Parathyroid adenoma (tissue), 2 donors: ENCODE measurements around the gene ZNF644.

Experiments used
- H2AFZ ChIP-seq: fragments of 300-600 bp; sonication (generic); one replicate; pipeline ENCODE4 v1.7.0; 2017; ENCODE audit warnings: antibody characterized with exemption, mild to moderate bottlenecking
- H3K27ac ChIP-seq: fragments of 300-600 bp; sonication (generic); one replicate; pipeline ENCODE4 v1.7.0; 2017
- H3K27me3 ChIP-seq: fragments of 300-600 bp; sonication (generic); one replicate; pipeline ENCODE4 v1.7.0; 2017; ENCODE audit warnings: low read length; ENCODE audit not compliant: control insufficient read depth, insufficient read depth
- H3K36me3 ChIP-seq: fragments of 300-600 bp; sonication (generic); one replicate; pipeline ENCODE4 v1.7.0; 2017; ENCODE audit warnings: low read length; ENCODE audit not compliant: control insufficient read depth, insufficient read depth
- H3K4me1 ChIP-seq: fragments of 300-600 bp; sonication (generic); one replicate; pipeline ENCODE4 v1.7.0; 2017; ENCODE audit warnings: control low read depth
- H3K4me2 ChIP-seq: fragments of 300-600 bp; sonication (generic); one replicate; pipeline ENCODE4 v1.7.0; 2017; ENCODE audit warnings: low read length
- H3K4me3 ChIP-seq: fragments of 300-600 bp; sonication (generic); one replicate; pipeline ENCODE4 v1.7.0; 2017; ENCODE audit warnings: low read depth, low read length
- H3K79me2 ChIP-seq: fragments of 300-600 bp; sonication (generic); one replicate; pipeline ENCODE4 v1.7.0; 2017; ENCODE audit warnings: control low read depth
- H3K9ac ChIP-seq: fragments of 300-600 bp; sonication (generic); one replicate; pipeline ENCODE4 v1.7.0; 2017; ENCODE audit warnings: mild to moderate bottlenecking
- H3K9me3 ChIP-seq: fragments of 300-600 bp; sonication (generic); one replicate; pipeline ENCODE4 v1.7.0; 2017; ENCODE audit warnings: low read length; ENCODE audit not compliant: control insufficient read depth
- CTCF ChIP-seq: fragments of 300-600 bp; sonication (generic); IDR thresholded peaks from one replicate; pipeline ENCODE4 v1.7.0; 2017; ENCODE audit warnings: antibody characterized with exemption, mild to moderate bottlenecking
- donor health status: primary hyperparathyroidism.

Gene ZNF644

DNA sequence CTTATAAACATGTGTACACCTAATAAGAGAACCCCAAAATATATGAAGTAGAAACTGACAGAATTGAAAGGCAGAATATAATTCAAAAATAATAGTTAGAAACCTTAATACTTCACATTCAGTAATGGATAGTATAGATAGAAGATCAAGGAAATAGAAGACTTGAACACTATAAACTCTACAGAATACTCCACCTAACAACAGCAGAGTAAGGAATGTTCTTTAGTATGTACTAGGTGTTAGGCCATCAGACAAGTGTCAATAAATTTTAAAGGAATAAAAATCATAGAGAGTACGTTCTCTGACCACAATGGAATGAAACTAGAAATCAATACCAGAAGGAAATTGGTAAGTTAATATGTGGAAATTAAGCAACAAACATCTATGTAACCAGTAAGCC is 16.6 kb downstream of the ZNF644 start:
- Histone ChIP-seq H3K4me2 (no peak overlapping the region), H3K27me3 (no peaks in the 10 kb centered on the region), H3K36me3 (no peaks in the 10 kb centered on the region), H2AFZ (no peak overlapping the region), H3K9ac (no peak overlapping the region), H3K4me3 (no peak overlapping the region), H3K79me2 (peaks cover 31% of the 10 kb centered on the region), H3K27ac (no peak overlapping the region), H3K9me3 (no peaks in the 10 kb centered on the region), H3K4me1 (peaks cover 6% of the 10 kb centered on the region)
- no peak for TF ChIP-seq CTCF

DNA sequence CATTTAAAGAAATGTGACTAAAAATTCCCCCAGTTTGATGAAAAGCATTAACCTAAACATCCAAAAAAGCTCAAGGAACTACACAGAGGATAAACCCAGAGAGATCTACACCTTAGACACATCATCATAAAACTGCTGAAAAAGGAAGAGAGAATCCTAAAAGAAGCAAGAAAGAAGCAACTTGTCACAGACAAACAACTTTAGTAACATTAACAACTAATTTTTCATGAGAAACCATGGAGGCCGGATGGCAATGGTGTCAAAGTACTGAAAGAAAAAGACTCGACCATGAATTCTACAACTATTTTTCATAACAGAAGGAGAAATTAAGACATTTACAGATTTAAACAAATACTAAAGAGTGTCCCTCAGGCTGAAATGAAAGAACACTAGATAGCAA is 17.7 kb downstream of the ZNF644 start:
- no peak overlapping the region for H3K4me2 ChIP-seq
- peaks cover 34% of the 10 kb centered on the region for H3K79me2 ChIP-seq
- no peak for TF ChIP-seq CTCF
- no peaks in the 10 kb centered on the region for H3K9me3 ChIP-seq
- no peaks in the 10 kb centered on the region for H3K27me3 ChIP-seq
- H3K36me3 ChIP-seq: no peaks in the 10 kb centered on the region
- H2AFZ ChIP-seq: no peak overlapping the region
- no peak overlapping the region for H3K9ac ChIP-seq
- no peak overlapping the region for H3K4me3 ChIP-seq
- peaks cover 6% of the 10 kb centered on the region for H3K4me1 ChIP-seq
- no peak overlapping the region for H3K27ac ChIP-seq

DNA sequence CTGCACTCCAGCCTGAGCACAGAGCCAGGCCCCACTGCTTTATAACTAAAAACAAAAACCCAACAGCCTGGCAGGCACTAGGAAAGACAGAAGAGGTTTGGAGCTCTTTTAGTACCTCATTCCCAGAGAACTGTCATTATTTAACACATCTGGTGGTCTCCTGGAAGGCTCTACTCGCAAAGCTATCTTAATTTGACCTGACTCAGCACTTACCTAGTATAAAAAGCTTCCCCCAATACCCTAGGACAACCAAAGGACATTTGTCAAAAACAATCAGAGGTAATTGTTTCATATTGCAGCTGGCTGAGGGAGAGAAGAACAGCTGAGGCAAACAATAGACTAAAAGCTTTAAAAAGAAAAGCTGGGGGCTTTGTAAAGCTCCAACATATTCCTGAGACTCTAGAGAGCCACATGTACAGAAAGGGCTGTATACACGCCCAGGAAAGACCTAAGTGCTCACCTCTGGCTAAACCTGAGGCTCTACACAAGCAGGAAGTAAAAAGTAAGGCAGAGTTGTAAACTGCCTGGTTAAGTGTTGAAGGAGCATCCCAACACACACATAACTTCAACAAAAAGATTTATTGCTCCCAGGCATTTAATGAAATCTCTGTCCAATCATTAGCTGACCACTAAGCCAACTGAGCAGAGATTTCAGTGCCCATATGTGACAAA is 25.0 kb downstream of the ZNF644 start:
- no peak for TF ChIP-seq CTCF
- H3K4me1 ChIP-seq: no peaks in the 10 kb centered on the region
- H3K4me3 ChIP-seq: no peak overlapping the region
- H3K79me2 ChIP-seq: peaks cover 43% of the 10 kb centered on the region
- H3K36me3 ChIP-seq: no peaks in the 10 kb centered on the region
- H3K27ac ChIP-seq: no peak overlapping the region
- H3K9me3 ChIP-seq: no peaks in the 10 kb centered on the region
- no peak overlapping the region for H2AFZ ChIP-seq
- no peak overlapping the region for H3K9ac ChIP-seq
- no peaks in the 10 kb centered on the region for H3K27me3 ChIP-seq
- H3K4me2 ChIP-seq: no peak overlapping the region

DNA sequence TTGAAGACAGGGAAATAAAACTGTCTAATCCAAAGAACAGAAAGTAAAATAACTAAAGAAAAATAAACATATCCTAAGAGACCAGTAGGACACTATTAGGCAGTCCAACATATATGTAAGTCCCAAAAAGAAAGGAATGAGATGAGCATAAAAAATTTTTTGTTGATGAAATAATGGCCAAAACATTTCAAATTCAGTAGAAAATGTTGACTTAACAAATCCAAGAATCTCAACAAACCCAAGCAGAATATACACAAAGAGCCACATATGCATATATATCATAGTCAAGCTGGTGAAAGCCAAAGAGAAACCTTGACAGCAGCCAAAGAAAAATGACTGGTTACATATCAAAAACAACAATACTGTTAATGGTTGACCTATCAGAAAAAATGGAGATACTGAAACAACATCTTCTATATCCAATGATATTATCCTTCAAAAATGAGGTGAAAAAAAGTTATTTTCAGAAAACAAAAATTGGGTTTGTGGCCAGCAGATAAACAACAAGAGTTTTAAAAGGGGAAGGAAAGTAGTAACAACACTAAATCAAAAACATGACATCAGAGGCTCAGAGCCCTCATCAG is 26.4 kb downstream of the ZNF644 start:
- H3K4me1 ChIP-seq: no peaks in the 10 kb centered on the region
- TF ChIP-seq CTCF: no peak
- no peak overlapping the region for H3K9ac ChIP-seq
- no peak overlapping the region for H2AFZ ChIP-seq
- H3K36me3 ChIP-seq: no peaks in the 10 kb centered on the region
- no peak overlapping the region for H3K27ac ChIP-seq
- H3K4me2 ChIP-seq: no peak overlapping the region
- H3K79me2 ChIP-seq: peaks cover 45% of the 10 kb centered on the region
- no peak overlapping the region for H3K4me3 ChIP-seq
- H3K27me3 ChIP-seq: no peaks in the 10 kb centered on the region
- no peaks in the 10 kb centered on the region for H3K9me3 ChIP-seq

GRCh38 chr1:90994461-90994860 is 27.4 kb downstream of the ZNF644 start:
- no peaks in the 10 kb centered on the region for H3K9me3 ChIP-seq
- no peak overlapping the region for H3K4me2 ChIP-seq
- H3K79me2 ChIP-seq: peaks cover 43% of the 10 kb centered on the region
- no peaks in the 10 kb centered on the region for H3K4me1 ChIP-seq
- no peaks in the 10 kb centered on the region for H3K36me3 ChIP-seq
- no peak overlapping the region for H3K9ac ChIP-seq
- no peak overlapping the region for H3K27ac ChIP-seq
- no peak overlapping the region for H3K4me3 ChIP-seq
- TF ChIP-seq CTCF: no peak
- no peak overlapping the region for H2AFZ ChIP-seq
- H3K27me3 ChIP-seq: no peaks in the 10 kb centered on the region
